ENCODE data around the gene CPNE2. TPM values are rescaled to one million over a fixed set of nuclear protein-coding genes. Genes with fewer than 3 reads are reported as not detected.

CPNE2 gene
- total and polyA plus RNA-seq, 10 of the 15 experiments (the other 5 are each of a cell fraction or from before 2014, with no cell fraction given): 3.1 to 22.1 (median 9.9) TPM

GRCh38 chr16:57130950-57131321 is 38.6 kb downstream of the CPNE2 start:
- TF ChIP-seq SIX5 (IDR thresholded peaks at IDR 0.05; ENCODE audit: low read depth, low read length, severe bottlenecking): no peak
- TF ChIP-seq, protein P1, sequence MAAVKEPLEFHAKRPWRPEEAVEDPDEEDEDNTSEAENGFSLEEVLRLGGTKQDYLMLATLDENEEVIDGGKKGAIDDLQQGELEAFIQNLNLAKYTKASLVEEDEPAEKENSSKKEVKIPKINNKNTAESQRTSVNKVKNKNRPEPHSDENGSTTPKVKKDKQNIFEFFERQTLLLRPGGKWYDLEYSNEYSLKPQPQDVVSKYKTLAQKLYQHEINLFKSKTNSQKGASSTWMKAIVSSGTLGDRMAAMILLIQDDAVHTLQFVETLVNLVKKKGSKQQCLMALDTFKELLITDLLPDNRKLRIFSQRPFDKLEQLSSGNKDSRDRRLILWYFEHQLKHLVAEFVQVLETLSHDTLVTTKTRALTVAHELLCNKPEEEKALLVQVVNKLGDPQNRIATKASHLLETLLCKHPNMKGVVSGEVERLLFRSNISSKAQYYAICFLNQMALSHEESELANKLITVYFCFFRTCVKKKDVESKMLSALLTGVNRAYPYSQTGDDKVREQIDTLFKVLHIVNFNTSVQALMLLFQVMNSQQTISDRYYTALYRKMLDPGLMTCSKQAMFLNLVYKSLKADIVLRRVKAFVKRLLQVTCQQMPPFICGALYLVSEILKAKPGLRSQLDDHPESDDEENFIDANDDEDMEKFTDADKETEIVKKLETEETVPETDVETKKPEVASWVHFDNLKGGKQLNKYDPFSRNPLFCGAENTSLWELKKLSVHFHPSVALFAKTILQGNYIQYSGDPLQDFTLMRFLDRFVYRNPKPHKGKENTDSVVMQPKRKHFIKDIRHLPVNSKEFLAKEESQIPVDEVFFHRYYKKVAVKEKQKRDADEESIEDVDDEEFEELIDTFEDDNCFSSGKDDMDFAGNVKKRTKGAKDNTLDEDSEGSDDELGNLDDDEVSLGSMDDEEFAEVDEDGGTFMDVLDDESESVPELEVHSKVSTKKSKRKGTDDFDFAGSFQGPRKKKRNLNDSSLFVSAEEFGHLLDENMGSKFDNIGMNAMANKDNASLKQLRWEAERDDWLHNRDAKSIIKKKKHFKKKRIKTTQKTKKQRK (IDR thresholded peaks at IDR 0.05; ENCODE audit: low read depth, low read length): no peak
- TF ChIP-seq ESRRA (IDR thresholded peaks at IDR 0.05; ENCODE audit: low read length): no peak
- no peak for TF ChIP-seq ZZZ3 (IDR thresholded peaks at IDR 0.05; ENCODE audit: control insufficient read depth, insufficient read length, low read depth)
- no peak for TF ChIP-seq SRF (IDR thresholded peaks at IDR 0.05; ENCODE audit: low read depth in 2 of 2, low read length in 2 of 2)
- ChIA-PET POLR2A (no interaction called here), SMC1A (ENCODE audit: uncharacterized antibody, unreplicated experiment) (no interaction called here), CTCF (no interaction called here), RAD21 (ENCODE audit: unreplicated experiment) (no interaction called here)
- Histone ChIP-seq H3K9ac (ENCODE audit: control insufficient read depth, insufficient read depth, low read length) (no peak overlapping the region), H2AFZ (ENCODE audit: control insufficient read depth, low read depth, low read length) (no peak overlapping the region), H3K36me3 (ENCODE audit: control insufficient read depth in 2 of 2, insufficient read depth in 2 of 2, low read length in 1 of 2) (no peaks in the 10 kb centered on the region), H3K4me2 (ENCODE audit: control insufficient read depth, insufficient read depth) (no peak overlapping the region), H4K20me1 (ENCODE audit: control insufficient read depth, insufficient read depth) (no peaks in the 10 kb centered on the region), H3K79me2 (ENCODE audit: control insufficient read depth, insufficient read depth, low read length) (no peaks in the 10 kb centered on the region), H3K9me3 (replicated peaks; ENCODE audit: control insufficient read depth, insufficient read depth, low read length) (no peaks in the 10 kb centered on the region), H3K4me3 (no peak overlapping the region), H3K4me1 (ENCODE audit: control insufficient read depth, insufficient read depth, low read length) (peaks cover 42% of the 10 kb centered on the region), H3K27me3 (replicated peaks in 1 of 2; ENCODE audit: control insufficient read depth in 2 of 2, insufficient read depth in 2 of 2, low read length in 1 of 2) (no peaks in the 10 kb centered on the region), H3K27ac (ENCODE audit: control insufficient read depth, insufficient read depth) (no peak overlapping the region)
- intact Hi-C loops (cut with micrococcal nuclease; ENCODE audit: unreplicated experiment): no loop called here
- in situ Hi-C loops (cut with MboI): no loop called here
- DNase-seq (ENCODE audit: low read depth, low spot score): no peak
- no peak for FAIRE-seq
- WGBS (ENCODE audit: insufficient coverage, insufficient replicate concordance, low lambda C conversion rate, missing lambda C conversion rate): 98% methylated on average over 6 of the region's 6 CpGs
- no peak for ATAC-seq
- BruUV-seq (replicated peaks): no TSS peak
